GM19351 (cell line): ENCODE data around the gene ASIP.
A peak's percentile ranks its signal among the peaks of the same experiment; 100 is the strongest.

ENCODE experiments used
- ATAC-seq: cut with Tn5 transposase; IDR thresholded peaks from one replicate; pipeline ENCODE4 v1.9.1; 2021; ENCODE audit warnings: mild to moderate bottlenecking, moderate library complexity; ENCODE audit not compliant: unreplicated experiment

ASIP gene

DNA sequence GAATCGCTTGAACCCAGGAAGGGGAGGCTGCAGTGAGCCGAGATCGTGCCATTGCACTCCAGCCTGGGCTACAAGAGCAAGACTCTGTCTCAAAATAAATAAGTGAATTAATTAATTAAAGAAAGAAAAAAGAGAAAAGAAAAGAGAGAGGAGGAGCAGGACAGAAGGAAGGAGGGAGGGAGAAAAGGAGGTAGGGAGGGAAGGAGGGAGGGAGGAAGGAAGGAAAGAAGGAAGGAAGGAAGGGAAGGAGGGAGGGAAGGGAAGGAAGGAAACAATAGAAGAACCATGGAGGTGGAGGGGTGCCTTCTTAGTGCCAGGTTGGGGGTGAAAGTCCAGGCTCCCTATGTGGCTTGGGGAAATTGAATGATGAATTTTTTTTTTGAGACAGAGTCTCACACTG is 68.5 kb downstream of the ASIP start:
- no peak for ATAC-seq

DNA sequence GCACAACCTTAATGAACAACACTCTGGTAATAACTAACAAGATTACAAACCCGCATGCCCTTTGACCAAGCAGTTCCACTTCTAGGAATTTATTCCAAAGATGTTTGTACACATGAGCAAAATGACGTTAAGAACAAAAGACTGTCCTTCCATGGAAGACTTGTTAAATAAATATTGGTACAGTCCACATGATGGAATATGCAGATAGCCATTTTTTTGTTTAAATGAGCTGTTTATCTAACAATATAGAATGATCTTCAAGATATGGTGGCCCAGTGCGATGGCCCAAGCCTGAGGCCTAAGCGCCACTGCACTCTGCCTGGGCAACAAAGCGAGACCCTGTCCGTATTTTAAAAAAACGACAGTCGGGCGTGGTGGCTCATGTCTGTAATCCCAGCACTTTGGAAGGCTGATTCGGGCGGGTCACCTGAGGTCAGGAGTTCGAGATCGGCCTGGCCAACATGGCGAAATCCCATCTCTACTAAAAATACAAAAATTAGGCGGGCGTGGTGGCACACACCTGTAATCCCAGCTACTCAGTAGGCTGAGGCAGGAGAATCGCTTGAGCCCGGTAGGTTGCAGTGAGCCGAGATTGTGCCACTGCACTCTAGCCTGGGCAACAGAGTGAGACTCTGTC is 69.4 kb downstream of the ASIP start:
- no peak for ATAC-seq

DNA sequence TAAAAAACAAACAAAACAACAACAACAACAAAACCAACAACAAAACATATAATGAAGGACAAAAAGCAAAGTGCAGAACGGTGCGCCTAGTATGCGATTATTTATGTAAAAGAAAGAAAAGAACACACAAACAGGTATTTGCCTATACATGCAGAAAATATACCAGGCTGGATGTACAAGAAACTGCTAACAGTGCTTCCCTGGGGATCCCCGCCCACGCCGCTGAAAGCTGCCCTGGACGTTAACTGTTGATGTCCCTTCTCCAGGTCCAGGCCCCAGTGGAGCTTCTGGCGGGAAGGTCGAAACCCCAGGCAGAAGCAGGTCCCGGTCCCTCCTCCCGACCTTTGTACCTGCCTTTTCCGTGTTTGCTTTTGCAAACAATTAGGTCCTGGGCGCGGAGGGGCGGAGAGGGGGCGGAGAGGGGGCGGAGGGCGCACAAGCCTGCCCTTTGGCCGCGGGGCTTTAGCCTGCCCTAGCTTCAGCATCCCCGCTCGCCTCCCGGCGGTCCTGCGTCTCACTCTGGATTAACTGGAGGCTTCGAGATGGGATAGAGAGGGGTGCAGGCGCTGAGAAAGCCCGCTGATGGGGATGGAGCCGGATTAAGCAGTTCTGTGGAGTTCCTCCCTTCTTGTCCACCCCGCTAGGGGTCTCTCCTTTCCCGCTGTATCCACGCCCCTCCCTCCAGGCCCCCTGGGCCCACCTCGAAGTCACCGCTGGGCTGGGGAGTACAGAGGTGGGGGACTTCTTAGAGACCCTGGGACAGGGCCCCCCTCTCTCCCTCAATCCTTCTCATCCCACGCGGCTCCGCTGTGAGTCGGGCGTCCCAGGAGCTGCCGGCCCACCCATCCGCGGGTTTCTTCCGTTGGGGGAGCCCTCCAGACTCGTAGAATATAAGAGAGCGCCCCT is 70.1 kb downstream of the ASIP start:
- no peak for ATAC-seq

DNA sequence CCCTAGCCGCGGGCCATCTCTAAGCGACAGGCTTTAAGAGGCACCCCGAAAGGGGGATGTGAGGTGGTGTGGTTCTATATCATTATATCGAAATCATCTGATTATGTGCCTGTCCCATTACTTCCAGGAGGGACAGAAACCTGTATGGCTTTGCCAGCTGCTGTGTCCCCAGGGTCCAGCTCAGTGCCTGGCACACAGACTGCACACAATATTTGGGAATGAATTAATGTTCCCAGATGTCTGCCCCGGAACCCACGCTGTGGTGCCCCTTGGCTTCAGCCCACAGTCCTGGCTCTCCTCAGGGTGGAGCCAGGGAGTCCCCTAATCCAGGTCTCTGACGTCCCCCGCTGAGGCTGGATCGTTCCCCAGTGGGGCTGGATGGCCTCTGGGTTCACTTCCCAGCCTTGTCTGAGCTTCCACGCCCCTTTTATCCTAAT is 70.8 kb downstream of the ASIP start:
- no peak for ATAC-seq

DNA sequence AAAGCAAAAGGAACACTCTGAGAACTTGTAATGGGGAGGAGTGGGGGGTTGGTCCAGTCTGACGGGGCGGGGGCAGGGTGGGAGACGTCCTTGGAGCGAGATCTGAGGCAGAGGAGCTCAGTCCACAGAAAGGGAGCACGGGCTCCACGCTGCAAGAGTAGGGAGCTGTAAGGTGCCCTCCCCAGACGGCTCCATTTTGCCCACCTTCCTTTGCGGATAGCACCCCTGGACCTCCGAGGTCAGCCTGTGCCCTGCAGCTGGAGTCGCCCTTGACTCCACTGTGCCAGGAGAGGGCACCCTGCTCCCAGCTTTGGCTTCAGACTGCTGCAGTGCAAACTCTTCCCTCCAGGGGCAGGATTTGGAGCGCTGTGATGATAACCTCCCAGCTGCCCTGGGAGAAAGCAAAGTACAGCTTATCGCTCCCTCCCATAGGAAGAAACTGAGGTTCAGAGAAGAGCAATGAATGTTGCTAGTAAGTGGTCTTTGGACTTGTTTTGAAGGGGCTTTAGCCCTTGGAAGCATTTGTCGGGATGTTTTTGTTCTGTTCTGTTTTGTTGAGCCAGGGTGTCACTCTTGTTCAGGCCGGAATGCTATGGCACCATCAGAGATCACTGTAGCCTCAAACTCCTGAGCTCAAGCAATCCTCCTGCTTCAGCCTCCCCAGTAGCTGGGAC is 71.5 kb downstream of the ASIP start:
- peak; percentile 79 for ATAC-seq

DNA sequence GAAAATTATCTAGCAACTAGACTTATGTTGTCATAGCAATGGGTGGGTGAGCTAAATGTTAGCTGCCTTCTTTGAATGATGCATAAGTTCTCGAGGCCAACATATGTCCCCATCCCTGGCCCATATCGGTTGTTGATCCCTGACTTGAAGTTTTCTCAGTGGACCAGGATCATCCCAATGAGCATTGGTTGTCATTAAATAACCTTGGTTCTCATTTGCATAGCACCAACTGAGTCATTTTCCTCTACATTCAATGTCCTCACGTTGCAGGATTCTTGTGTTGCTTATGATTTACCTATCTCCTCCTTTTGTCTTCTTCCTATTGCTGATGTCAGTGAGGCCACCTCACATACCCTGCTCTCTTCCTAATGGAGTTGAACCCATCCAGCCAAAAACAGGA is 74.0 kb downstream of the ASIP start:
- ATAC-seq: no peak

DNA sequence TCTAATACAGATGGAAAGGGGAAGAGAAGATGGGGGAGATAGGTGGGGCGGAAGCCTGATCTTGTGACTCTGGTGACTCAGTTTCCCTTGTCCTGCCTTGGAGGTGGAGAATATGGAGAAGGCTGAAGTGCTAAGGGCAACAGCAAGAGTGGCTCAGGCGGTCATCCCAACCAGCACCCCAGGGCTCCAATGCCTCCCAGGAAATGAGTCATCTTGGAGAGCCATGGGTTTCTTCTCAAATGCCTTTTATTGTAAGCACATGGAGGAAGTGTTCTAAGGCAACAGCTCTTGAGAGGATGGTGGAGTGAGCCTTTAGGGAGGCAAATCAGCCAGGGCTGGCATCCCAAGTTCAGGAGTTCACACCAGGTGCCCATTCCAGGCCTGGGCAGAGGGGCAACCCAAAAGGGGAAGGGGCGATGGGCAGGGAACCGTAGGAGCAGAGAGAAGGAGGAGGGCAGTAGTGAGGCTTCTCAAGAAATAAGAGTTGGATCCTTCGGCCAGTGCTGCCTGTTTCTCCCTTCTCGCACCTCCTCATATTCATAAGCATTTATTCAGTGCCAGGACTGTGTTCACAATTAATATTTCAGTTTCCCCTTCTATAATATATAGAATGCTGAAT is 75.1 kb downstream of the ASIP start:
- ATAC-seq: no peak
